Endometrial microvascular endothelial cells (primary cell): Measurements from ENCODE around the gene COPZ1. TPM values are rescaled to one million over a fixed set of nuclear protein-coding genes. Genes with fewer than 3 reads are reported as not detected.

Experiments
- in situ Hi-C: cut with HindIII; loops from 2 replicates; pipeline ENCODE4 v1.10.0; 2017; ENCODE audit warnings: low sequenced_read_pairs, low pct_unique_long_range_greater_than_20kb; ENCODE audit errors: inconsistent ontology term
- total RNA-seq: library from RNA; depleted of rRNA; stranded (reverse); fragments of >200 nt; gene quantifications from one replicate; pipeline ENCODE4 v1.2.3, GENCODE V29; 2015; ENCODE audit errors: inconsistent ontology term

COPZ1 gene
- total RNA-seq, 1 donor from 2014 or later, result 178 TPM

- in situ Hi-C loops, result no loop called here
Measured at GRCh38 chr12:54388237-54389133, 63.6 kb downstream of the COPZ1 start.

GRCh38 chr12:54389134-54389508 lies 64.2 kb downstream of the COPZ1 start:
- in situ Hi-C loops, result no loop called here

- in situ Hi-C loops, result no loop called here
Measured at GRCh38 chr12:54389607-54390175, 64.8 kb downstream of the COPZ1 start.

- in situ Hi-C loops, result no loop called here
Measured at GRCh38 chr12:54390176-54390667, 65.3 kb downstream of the COPZ1 start.

GRCh38 chr12:54390668-54391551 lies 66.0 kb downstream of the COPZ1 start:
- in situ Hi-C loops, result no loop called here

- in situ Hi-C loops, result no loop called here
Measured at GRCh38 chr12:54392485-54393206, 67.7 kb downstream of the COPZ1 start.

DNA sequence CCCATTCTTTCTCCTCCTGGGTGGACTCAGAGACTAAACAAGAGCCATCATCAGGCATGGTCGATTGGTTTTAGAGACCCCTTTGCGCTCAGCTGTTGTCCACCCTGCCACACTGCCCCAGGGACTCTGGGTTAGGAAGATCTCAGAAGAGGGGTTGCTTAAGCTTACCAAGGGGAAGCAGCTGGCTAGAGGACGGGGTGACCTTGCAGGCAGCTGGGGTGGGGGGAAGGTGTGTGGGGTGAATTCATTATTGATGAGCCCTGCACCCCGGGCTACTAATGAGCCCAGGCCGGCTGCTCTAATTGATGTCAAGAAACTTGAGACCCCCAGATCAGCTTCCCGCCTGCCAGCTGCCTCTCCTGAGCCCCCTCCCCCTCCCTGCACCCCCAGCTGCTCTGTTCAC lies 68.3 kb downstream of the COPZ1 start:
- in situ Hi-C loops, result no loop called here

DNA sequence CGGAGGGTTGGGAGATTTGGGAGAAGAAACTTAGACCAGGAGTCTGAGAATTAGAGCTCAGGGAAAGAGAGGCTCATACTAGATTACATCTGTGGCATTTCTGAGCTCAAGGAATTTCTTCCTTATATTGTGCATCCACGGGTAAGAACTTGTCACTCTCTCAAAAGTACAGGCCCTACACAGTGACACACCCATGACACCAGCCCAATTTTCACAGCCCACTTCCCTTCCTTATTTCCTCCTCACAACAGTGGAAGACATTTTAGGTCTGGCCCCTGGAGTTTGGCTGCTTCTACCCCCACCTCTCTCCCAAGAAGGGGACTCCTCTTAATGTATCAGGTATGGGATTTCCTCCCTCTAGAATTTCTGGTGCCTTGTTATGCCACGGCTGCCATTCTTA lies 68.8 kb downstream of the COPZ1 start:
- in situ Hi-C loops, result no loop called here

- in situ Hi-C loops, result no loop called here
Measured at GRCh38 chr12:54394281-54394719, 69.4 kb downstream of the COPZ1 start.

DNA sequence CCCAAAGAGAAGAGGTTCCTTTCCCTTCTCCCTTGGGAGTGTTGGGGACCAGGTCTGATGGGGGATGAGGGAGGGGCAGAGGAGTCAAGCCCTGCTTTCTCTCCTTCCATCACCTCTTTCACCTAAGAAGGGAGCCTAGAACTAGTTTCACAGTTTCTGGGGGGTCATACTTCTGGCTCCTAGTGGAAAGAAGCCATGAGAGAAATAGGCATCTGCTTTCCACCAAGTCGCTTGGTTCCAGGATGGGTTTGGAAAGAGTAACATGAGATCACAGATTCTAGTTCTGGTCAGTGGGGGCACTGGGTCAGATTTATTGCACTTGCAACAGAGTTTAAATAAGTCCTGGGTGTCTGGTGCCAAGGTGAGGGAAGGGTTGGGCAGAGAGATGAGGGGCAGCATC lies 70.1 kb downstream of the COPZ1 start:
- in situ Hi-C loops, result no loop called here

- in situ Hi-C loops, result no loop called here
Measured at GRCh38 chr12:54395545-54395944, 70.6 kb downstream of the COPZ1 start.

GRCh38 chr12:54397157-54397556 lies 72.2 kb downstream of the COPZ1 start:
- in situ Hi-C loops, result no loop called here

GRCh38 chr12:54398218-54398617 lies 73.3 kb downstream of the COPZ1 start:
- in situ Hi-C loops, result no loop called here

DNA sequence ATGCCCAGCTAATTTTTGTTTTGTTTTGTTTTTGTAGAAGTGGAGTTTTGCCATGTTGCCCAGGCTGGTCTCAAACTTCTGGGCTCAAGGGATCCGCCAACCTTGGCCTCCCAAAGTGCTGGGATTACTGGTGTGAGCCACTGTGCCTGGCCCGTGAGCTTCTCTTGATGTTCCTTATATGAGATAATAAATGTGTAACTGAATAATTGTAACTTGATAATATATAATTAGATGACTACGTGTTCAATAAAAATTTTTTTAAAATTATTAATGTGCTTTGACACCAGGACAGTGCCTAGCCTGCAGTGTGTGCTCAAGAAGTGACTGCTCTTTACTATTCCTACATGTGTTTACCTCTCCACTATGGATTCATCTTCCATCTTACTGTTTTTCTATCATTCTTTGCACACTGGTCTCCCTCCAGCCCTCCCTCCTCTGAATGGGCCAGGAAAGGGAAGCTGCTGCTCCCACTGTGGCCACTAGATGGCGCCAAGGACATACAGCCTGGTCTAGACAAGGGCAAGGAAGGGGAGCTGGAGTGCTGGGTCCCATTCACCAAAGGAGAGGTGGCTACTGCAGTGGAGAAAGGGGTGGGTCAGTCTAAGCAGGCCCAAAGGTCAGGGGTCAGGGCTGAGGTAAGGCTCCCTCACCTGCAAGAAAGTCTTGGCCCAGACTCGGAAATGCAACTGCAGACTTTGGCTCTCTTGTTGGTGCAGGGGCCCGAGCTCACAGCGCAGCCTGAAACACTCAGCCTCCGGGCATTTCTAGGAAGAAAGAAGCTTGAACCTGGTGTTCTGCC lies 74.3 kb downstream of the COPZ1 start:
- in situ Hi-C loops, result no loop called here

- in situ Hi-C loops, result no loop called here
Measured at GRCh38 chr12:54401119-54401518, 76.2 kb downstream of the COPZ1 start.
